ENCODE measurements around the gene FAM168B.

Gene FAM168B

DNA sequence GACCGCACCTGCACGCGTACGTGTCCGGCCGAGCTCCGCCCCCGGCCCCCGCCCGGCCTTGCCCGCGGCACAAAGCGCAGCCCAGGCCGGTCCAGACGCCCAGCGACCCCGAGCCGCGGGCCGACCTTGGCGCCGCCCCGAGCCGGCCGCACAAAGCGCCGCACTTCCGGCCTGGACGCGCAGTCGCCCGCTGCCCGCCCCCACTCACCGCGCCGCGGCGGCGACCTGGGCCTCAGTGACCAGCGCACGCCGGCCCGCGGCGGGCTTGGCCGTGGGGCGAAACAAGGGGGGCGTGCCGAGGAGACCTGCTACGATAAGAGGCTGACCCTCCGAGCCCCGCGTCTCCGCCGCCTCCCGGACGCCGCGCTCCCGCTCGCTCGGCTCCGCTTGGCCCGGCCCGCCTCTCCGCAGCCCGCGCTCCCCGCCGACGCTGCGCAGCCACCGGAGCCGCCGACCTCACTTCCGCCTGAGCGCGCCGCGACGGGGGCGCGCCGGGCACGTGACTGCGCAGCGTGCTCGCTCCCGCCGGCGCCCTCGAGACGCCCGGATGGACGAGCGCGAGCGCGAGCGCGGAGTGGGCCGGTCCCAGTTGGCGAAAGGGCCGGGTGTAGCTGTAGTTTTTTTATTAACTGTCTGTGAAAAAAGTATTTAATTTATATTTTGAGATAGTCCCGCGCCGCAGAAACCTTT lies at the start of gene FAM168B:
TSS of gene FAM168B (minus strand) at position 455 of the 690 bp plus-strand sequence. CDS start 10,814 bp downstream, outside the sequence.
- peaks cover 34% of the 10 kb centered on the region for H3K36me3 Mint-ChIP-seq (ENCODE audit: low read depth)
- peak; percentile 88 for DNase-seq

GRCh38 chr2:131142849-131143248 lies 49.6 kb upstream of the FAM168B start:
- H3K4me3 Mint-ChIP-seq, result no peak overlapping the region
- H3K27me3 Mint-ChIP-seq (ENCODE audit: low read depth, poor library complexity), result no peaks in the 10 kb centered on the region
- H3K9me3 Mint-ChIP-seq, result no peaks in the 10 kb centered on the region
- no peaks in the 10 kb centered on the region for H3K4me1 Mint-ChIP-seq
- peaks cover 48% of the 10 kb centered on the region for H3K36me3 Mint-ChIP-seq (ENCODE audit: low read depth)
- no peak overlapping the region for H3K27ac Mint-ChIP-seq
- no peak for TF ChIP-seq CTCF (IDR thresholded peaks at IDR 0.05)
- DNase-seq, result no peak

More for the DNA sequence above, at the start of gene FAM168B:
- no peaks in the 10 kb centered on the region for H3K27me3 Mint-ChIP-seq (ENCODE audit: low read depth, poor library complexity)
- peak within 1 kb of the TSS; percentile 93 for H3K4me3 Mint-ChIP-seq
- TF ChIP-seq CTCF (IDR thresholded peaks at IDR 0.05), result no peak
- peaks cover 14% of the 10 kb centered on the region for H3K4me1 Mint-ChIP-seq
- H3K27ac Mint-ChIP-seq, result peak within 1 kb of the TSS; percentile 92
- H3K9me3 Mint-ChIP-seq, result no peaks in the 10 kb centered on the region

DNA sequence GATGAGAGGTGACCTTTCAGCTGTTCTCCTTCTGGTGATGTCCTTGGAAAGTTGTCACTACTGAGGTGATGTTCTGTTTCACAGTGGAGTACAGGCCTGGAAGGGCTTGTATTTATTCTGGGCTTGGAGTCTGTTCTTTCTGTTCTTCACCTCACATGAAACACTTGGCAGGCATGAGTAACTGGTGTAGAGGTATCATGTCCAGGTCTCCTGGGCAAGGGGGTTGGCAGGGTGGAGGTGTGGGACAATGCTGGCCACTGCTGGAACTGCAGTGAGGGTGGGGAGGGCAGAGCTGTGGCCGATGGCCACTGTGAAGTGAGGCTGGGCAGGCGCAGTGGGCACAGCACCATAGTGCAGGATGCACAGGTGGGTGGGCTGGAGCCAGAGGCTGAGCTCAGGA lies 47.3 kb upstream of the FAM168B start:
- H3K4me3 Mint-ChIP-seq, result no peak overlapping the region

GRCh38 chr2:131132729-131133128 lies 39.5 kb upstream of the FAM168B start:
- no peak for TF ChIP-seq CTCF (IDR thresholded peaks at IDR 0.05)
- H3K4me3 Mint-ChIP-seq, result no peak overlapping the region
- peaks cover 88% of the 10 kb centered on the region for H3K36me3 Mint-ChIP-seq (ENCODE audit: low read depth)
- no peak for DNase-seq
- H3K27ac Mint-ChIP-seq, result no peak overlapping the region
- peaks cover 2% of the 10 kb centered on the region for H3K27me3 Mint-ChIP-seq (ENCODE audit: low read depth, poor library complexity)
- peaks cover 8% of the 10 kb centered on the region for H3K9me3 Mint-ChIP-seq
- H3K4me1 Mint-ChIP-seq, result peaks cover 13% of the 10 kb centered on the region

More for the DNA sequence above, 47.3 kb upstream of the FAM168B start:
- no peak for DNase-seq
- H3K27ac Mint-ChIP-seq, result no peak overlapping the region
- H3K9me3 Mint-ChIP-seq, result no peaks in the 10 kb centered on the region
- H3K27me3 Mint-ChIP-seq (ENCODE audit: low read depth, poor library complexity), result peaks cover 2% of the 10 kb centered on the region
- H3K36me3 Mint-ChIP-seq (ENCODE audit: low read depth), result peaks cover 65% of the 10 kb centered on the region
- H3K4me1 Mint-ChIP-seq, result no peaks in the 10 kb centered on the region
- TF ChIP-seq CTCF (IDR thresholded peaks at IDR 0.05), result no peak

GRCh38 chr2:131130298-131130596 lies 37.0 kb upstream of the FAM168B start:
- TF ChIP-seq CTCF (IDR thresholded peaks at IDR 0.05), result no peak
- Mint-ChIP-seq H3K27me3 (ENCODE audit: low read depth, poor library complexity) (no peaks in the 10 kb centered on the region), H3K4me1 (peaks cover 14% of the 10 kb centered on the region), H3K27ac (no peak overlapping the region), H3K4me3 (no peak overlapping the region), H3K36me3 (ENCODE audit: low read depth) (peaks cover 87% of the 10 kb centered on the region), H3K9me3 (peaks cover 8% of the 10 kb centered on the region)
- no peak for DNase-seq

DNA sequence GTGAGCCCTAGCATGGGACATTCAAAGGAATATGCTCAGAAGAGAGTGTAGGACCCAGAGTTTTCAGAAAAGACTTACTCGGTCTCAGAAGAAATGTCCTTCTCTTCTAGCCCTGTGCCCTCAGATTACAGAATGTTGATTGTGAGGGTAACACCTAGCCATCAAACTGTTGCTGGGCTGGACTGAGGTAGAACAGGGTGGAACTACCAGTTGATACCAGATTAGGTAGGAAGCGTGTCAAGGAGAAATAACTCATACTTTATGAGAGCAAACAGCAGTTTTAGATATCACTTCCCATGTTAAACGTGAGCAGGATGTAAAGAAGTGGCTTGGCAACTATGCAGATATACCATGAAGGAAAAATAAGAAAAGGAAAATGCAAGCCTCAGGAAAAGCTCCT lies 34.7 kb upstream of the FAM168B start:
- Mint-ChIP-seq H3K4me3 (no peak overlapping the region), H3K36me3 (ENCODE audit: low read depth) (peaks cover 82% of the 10 kb centered on the region), H3K27me3 (ENCODE audit: low read depth, poor library complexity) (no peaks in the 10 kb centered on the region), H3K9me3 (peaks cover 8% of the 10 kb centered on the region), H3K27ac (no peak overlapping the region), H3K4me1 (peaks cover 26% of the 10 kb centered on the region)
- no peak for TF ChIP-seq CTCF (IDR thresholded peaks at IDR 0.05)
- no peak for DNase-seq
